Fibroblast of skin of back (primary cell): ENCODE data around the gene SPZ1.
"Not testable (repeated sequence)": the region's sequence is repeated elsewhere in the genome, so short reads cannot be mapped to it uniquely, and the experiment has no call there.

Experiments
- DNase-seq: peaks from one replicate; pipeline ENCODE4 v3.0.0-alpha.2; 2013

SPZ1 gene

DNA sequence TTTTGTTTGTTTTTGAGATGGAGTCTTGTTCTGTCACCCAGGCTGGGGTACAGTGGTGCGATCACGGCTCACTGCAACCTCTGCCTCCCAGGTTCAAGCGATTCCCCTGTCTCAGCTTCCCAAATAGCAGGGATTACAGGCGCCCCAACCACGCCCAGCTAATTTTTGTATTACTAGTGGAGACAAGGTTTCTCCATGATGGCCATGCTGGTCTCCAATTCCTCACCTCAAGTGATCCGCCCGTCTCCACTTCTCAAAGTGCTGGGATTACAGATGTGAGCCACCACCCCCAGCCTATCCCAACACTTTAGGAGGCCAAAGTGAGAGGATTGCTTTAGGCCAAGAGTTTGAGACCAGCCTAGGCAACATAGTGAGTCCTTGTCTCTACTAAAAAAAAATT, 19.3 kb downstream of the SPZ1 start:
- DNase-seq, result no peak

- DNase-seq, result no peak
Measured at GRCh38 chr5:80341016-80341775, 21.4 kb downstream of the SPZ1 start.

- DNase-seq, result no peak
Measured at GRCh38 chr5:80343067-80343466, 23.3 kb downstream of the SPZ1 start.

DNA sequence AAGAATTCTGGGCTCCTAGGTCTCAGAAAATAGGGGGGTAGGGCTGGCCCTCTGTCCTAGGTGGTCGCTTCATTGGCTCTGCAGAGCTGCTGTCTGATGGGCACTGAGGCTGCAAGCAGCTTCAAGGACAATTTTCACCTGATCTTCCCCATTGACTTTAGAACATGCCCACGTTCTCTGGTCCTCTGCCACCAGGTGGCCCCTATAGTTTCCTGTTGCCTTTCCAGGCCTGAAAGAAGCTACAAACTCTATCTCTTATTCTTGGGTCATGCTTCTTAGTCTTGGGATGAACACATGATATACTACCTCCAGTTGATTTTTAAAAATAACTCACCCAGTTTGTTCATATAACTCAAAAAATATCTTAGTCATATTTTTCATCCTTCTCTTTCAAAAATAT, 26.3 kb downstream of the SPZ1 start:
- peak; percentile 2 for DNase-seq

DNA sequence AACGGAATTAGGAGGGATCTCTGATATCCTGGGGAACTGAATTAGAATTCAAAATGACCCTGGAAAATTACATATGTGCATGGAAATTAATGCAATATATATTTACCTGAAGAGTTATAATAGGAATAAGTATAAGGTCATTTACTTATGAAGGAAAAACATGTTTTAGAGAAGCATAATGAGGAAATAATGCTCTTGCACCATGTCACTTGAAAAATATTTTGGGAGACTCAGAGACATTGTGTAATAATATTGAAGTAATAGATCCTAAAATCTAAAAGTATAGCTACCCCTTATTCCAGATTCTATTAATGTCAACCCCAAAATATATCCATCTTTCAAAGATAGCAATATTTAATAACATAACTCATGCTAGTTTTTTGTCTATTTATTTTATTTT, 28.4 kb downstream of the SPZ1 start:
- no peak for DNase-seq

GRCh38 chr5:80351019-80351418, 31.2 kb downstream of the SPZ1 start:
- DNase-seq, result not testable (repeated sequence)

GRCh38 chr5:80355686-80356085, 35.9 kb downstream of the SPZ1 start:
- no peak for DNase-seq

DNA sequence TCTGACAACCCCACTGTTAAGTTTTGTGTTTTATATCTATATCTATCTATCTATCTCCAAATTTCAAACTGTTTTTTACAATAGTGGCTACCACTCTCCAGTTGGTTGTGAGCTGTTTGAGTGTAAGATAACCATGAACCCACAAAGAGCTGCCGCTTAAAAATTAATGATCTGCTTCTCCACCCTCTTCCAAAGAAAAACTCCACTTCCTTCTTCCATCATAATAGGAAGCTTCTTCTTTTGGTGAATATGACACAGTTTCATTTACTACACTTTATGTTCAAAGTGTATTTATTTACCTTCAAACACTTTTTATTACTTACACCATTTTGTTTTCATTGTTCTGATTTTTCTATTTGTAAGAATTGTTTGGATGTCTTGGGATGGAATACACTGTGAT, 37.9 kb downstream of the SPZ1 start:
- no peak for DNase-seq

DNA sequence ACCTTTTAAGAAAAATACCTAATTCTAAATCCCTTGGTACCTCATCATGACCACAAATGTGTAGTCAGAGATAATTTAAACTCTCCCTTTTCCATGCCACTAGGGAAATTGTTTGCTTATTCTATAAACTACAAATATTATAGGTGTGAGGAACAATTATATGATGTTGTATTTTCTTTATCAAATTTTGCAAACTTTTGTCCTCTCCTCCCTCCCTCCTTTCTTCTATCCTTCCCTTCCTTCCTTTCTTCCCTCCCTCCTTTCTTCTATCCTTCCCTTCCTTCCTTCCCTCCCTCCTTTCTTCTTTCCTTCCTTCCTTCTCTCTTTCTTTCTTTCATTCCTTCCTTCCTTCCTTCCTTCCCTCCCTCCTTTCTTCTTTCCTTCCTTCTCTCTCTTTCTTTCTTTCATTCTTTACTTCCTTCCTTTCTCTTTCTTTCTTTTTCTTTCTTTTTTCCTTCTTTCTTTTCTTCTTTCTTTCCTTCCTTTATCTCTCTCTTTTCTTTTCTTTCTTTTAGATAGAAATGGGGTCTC, 41.2 kb downstream of the SPZ1 start:
- no peak for DNase-seq

- no peak for DNase-seq
Measured at GRCh38 chr5:80364892-80365291, 45.1 kb downstream of the SPZ1 start.

DNA sequence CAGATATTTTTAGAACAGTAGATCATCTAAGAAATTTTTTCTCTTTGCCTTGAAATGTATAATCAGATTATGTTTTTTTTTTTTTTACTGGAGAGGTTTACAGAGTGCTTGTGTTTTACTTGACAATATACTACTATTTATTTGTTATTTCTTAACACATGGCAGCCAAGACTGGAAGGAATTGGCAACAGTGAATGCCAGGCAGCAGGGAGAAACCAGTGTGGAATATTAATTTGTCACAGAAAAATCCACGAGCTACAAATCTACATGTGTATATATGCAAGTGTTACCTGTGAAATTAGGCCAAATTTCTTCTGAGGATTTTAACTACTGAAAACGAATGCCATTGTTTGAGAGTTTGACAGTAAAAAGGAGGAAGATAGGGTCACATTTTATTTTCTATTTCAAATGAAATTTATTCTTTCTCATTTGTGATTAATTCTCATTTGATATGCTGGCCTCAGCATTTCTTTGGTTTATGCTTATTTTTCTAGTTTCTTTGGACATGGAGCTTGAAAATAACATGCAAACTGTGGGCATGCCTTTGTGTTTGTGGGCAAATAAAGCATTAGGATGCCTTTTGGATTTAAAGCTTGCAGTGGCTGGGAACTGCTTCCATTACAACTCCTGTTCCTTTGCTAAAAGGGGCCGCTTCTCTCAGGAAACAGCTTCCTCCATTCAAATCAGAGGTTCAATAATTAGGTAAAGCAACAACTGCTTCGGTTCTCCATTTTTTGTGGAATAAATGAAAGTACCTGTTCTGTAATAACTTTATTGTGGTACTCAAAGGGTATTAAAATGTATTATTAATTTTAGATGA, 49.1 kb downstream of the SPZ1 start:
- no peak for DNase-seq

- no peak for DNase-seq
Measured at GRCh38 chr5:80369521-80369920, 49.7 kb downstream of the SPZ1 start.

- no peak for DNase-seq
Measured at GRCh38 chr5:80370390-80370789, 50.6 kb downstream of the SPZ1 start.
